ENCODE measurements around the gene ZNF821.

GRCh38 chr16:71912534-71913275, 28.7 kb upstream of the ZNF821 start:
- TF ChIP-seq POLR2A (IDR thresholded peaks at IDR 0.05), result no peak
- no peak for TF ChIP-seq CTCF (IDR thresholded peaks at IDR 0.05)
- TF ChIP-seq POLR2AphosphoS5 (IDR thresholded peaks at IDR 0.05; ENCODE audit: insufficient read depth in 1 of 2, low read depth in 1 of 2), result no peak

Data from vagina (tissue), 2 donors.